Smooth muscle cell (in vitro differentiated cells): ENCODE data around the gene NKRF. TPM values are rescaled to one million over a fixed set of nuclear protein-coding genes. Genes with fewer than 3 reads are reported as not detected.

Experiments
- DNase-seq: peaks from one replicate; lab custom pipeline; 2025; ENCODE audit not compliant: unreplicated experiment; lab: John Stamatoyannopoulos, UW
- H2AFZ ChIP-seq: fragments of 200-600 bp; sonication (generic); 2 replicates; pipeline ENCODE4 v1.6.0; 2016; ENCODE audit warnings: antibody characterized with exemption, low read depth, mild to moderate bottlenecking
- H3F3A ChIP-seq: fragments of 200-600 bp; sonication (generic); 2 replicates; pipeline ENCODE4 v1.6.0; 2017; ENCODE audit warnings: antibody characterized with exemption, low read depth
- H3K27ac ChIP-seq: fragments of 200-600 bp; sonication (generic); 2 replicates; pipeline ENCODE4 v1.5.1; 2016; ENCODE audit warnings: low read depth, mild to moderate bottlenecking
- H3K27me3 ChIP-seq: fragments of 200-600 bp; sonication (generic); 2 replicates; pipeline ENCODE4 v1.6.1; 2016; ENCODE audit warnings: low read depth, mild to moderate bottlenecking
- H3K36me3 ChIP-seq: fragments of 200-600 bp; sonication (generic); 2 replicates; pipeline ENCODE4 v1.5.1; 2016; ENCODE audit warnings: low read depth
- H3K4me1 ChIP-seq: fragments of 200-600 bp; sonication (generic); 2 replicates; pipeline ENCODE4 v1.5.1; 2016; ENCODE audit warnings: low read depth
- H3K4me2 ChIP-seq: fragments of 200-600 bp; sonication (generic); 2 replicates; pipeline ENCODE4 v1.6.0; 2016; ENCODE audit warnings: mild to moderate bottlenecking
- H3K4me3 ChIP-seq: fragments of 200-600 bp; sonication (generic); 2 replicates; pipeline ENCODE4 v1.5.1; 2016; ENCODE audit warnings: mild to moderate bottlenecking
- H3K79me2 ChIP-seq: fragments of 200-600 bp; sonication (generic); 2 replicates; pipeline ENCODE4 v1.6.0; 2016; ENCODE audit warnings: low read depth, mild to moderate bottlenecking
- H3K9ac ChIP-seq: fragments of 200-600 bp; sonication (generic); 2 replicates; pipeline ENCODE4 v1.6.0; 2016; ENCODE audit warnings: low read depth
- H3K9me3 ChIP-seq: fragments of 200-600 bp; sonication (generic); replicated peaks from 2 replicates; pipeline ENCODE4 v1.5.1; 2016; ENCODE audit warnings: low read depth
- H4K20me1 ChIP-seq: fragments of 200-600 bp; sonication (generic); 2 replicates; pipeline ENCODE4 v1.6.0; 2016; ENCODE audit warnings: low read depth
- CTCF ChIP-seq: fragments of 200-600 bp; sonication (generic); IDR thresholded peaks from 2 replicates; pipeline ENCODE4 v1.5.1; 2017; ENCODE audit warnings: borderline replicate concordance, mild to moderate bottlenecking, antibody characterized with exemption; ENCODE audit not compliant: insufficient read depth, poor library complexity, severe bottlenecking
- WGBS: methylation state at CpG from one replicate; pipeline ENCODE4 v1.1.7; 2016; ENCODE audit warnings: low lambda C conversion rate; 5-methylcytosine and 5-hydroxymethylcytosine counted together
- polyA plus RNA-seq: library from polyadenylated mRNA; unstranded; fragments of >200 nt; fragmentation: Nextera tagmentation; extraction: Ambion mirVana; gene quantifications from 2 replicates; pipeline ENCODE4 v1.2.1, GENCODE V29; 2016
- total RNA-seq: library from RNA; depleted of rRNA; stranded (reverse); fragments of >200 nt; gene quantifications from 2 replicates; pipeline ENCODE4 v1.2.3, GENCODE V29; 2014

NKRF gene
- total and polyA plus RNA-seq, 2 experiments from 2014 or later, result 2.4 to 8.0 TPM

DNA sequence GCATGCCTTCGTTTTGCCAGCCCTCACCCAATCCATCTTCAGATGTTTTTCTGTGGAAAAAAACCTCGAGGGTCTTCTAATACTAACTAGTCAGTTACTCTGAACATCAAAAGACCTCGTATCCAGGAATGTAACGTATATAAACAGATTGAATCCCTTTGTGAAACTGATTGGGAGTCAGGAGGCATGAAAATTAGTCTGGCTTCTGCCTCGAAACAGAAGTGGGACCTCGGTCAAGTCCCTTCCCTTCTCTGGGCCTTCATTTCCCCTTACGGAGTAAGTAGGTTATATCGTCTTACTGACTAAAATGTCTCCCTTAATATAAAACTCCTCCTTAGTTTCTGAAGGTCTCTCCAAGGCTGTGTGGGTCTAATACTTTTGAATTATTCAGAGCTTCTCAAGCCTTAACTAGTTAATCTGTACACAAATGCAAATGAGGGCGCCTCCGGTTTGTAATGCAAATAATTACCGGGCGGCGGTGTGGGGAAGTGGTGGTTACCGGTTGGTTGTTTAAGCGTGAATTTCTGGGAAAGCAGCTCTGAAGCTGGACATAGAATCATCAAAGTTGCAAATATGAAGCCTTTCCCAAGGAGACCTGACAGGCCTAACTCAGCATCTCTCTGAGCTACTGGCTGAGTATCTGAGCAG is 11.4 kb upstream of the NKRF start:
- no peak for TF ChIP-seq CTCF
- no peak overlapping the region for H3K4me3 ChIP-seq
- H3K9me3 ChIP-seq, result no peaks in the 10 kb centered on the region
- no peaks in the 10 kb centered on the region for H4K20me1 ChIP-seq
- H3K9ac ChIP-seq, result no peak overlapping the region
- H3K79me2 ChIP-seq, result no peaks in the 10 kb centered on the region
- WGBS, result 68% methylated on average over 15 of the region's 15 CpGs
- no peak for DNase-seq
- H3K36me3 ChIP-seq, result no peaks in the 10 kb centered on the region
- H3K27ac ChIP-seq, result no peak overlapping the region
- no peak overlapping the region for H3K4me2 ChIP-seq
- H3F3A ChIP-seq, result no peaks in the 10 kb centered on the region
- no peaks in the 10 kb centered on the region for H3K27me3 ChIP-seq
- H2AFZ ChIP-seq, result no peak overlapping the region
- no peaks in the 10 kb centered on the region for H3K4me1 ChIP-seq

DNA sequence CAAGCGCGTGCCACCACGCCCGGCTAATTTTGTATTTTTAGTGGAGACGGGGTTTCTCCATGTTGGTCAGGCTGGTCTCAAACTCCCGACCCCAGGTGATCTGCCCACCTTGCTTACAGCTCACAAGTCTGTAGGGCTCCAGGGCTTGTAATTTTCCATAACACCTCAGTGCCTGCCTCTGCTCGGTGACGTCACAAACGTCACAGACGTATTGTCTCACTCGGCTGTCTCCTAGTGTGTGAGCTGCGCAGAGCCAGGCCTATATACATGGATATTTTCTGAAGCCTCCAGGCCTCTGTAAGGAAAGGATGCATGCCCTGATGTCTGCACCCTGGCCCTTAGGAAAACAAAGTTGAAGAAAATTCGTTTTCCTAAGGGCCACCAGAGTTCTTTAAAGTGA is 8.6 kb upstream of the NKRF start:
- Histone ChIP-seq H3K4me1 (no peaks in the 10 kb centered on the region), H3K4me2 (no peak overlapping the region), H3K79me2 (no peaks in the 10 kb centered on the region), H3K27ac (no peak overlapping the region), H3K9me3 (no peaks in the 10 kb centered on the region), H3K9ac (no peak overlapping the region), H4K20me1 (no peaks in the 10 kb centered on the region), H3K4me3 (no peak overlapping the region), H3K36me3 (no peaks in the 10 kb centered on the region), H3F3A (no peaks in the 10 kb centered on the region), H3K27me3 (no peaks in the 10 kb centered on the region), H2AFZ (no peak overlapping the region)
- WGBS, result 77% methylated on average over 13 of the region's 13 CpGs
- no peak for DNase-seq
- no peak for TF ChIP-seq CTCF

- Histone ChIP-seq H3K9ac (peak overlapping the region; percentile 74), H3K27me3 (no peaks in the 10 kb centered on the region), H3K36me3 (no peaks in the 10 kb centered on the region), H2AFZ (peak overlapping the region; percentile 12), H3K27ac (peak overlapping the region; percentile 80), H3K4me1 (no peaks in the 10 kb centered on the region), H4K20me1 (peaks cover 14% of the 10 kb centered on the region), H3K4me2 (peak overlapping the region; percentile 90), H3K4me3 (peak overlapping the region; percentile 62), H3K9me3 (no peaks in the 10 kb centered on the region), H3K79me2 (peaks cover 18% of the 10 kb centered on the region), H3F3A (no peaks in the 10 kb centered on the region)
- WGBS, result 80% methylated on average over 7 of the region's 7 CpGs
- no peak for DNase-seq
- TF ChIP-seq CTCF, result no peak
Measured at GRCh38 chrX:119607018-119607389, 780 bp upstream of the NKRF start.
